Astrocyte (in vitro differentiated cells and primary cell): Measurements from ENCODE around the gene LRG1. TPM values are rescaled to one million over a fixed set of nuclear protein-coding genes. Genes with fewer than 3 reads are reported as not detected.

Experiments
- DNase-seq: peaks from one replicate; pipeline ENCODE4 v3.0.0-alpha.2; 2010; ENCODE audit warnings: low read depth
- FAIRE-seq: peaks from 2 replicates; lab custom pipeline; 2011; peaks lifted over from hg19 to GRCh38; lab: Jason Lieb, UNC
- H2AFZ ChIP-seq: 2 replicates; pipeline ENCODE4 v1.6.0; 2012; ENCODE audit warnings: low read depth, low read length, inconsistent platforms
- H3K27ac ChIP-seq: 2 replicates; pipeline ENCODE4 v1.5.1; 2011; ENCODE audit warnings: low read depth, low read length, inconsistent platforms
- H3K27me3 ChIP-seq: 2 replicates; pipeline ENCODE4 v1.6.0; 2011; ENCODE audit warnings: low read length, inconsistent platforms; ENCODE audit not compliant: insufficient read depth
- H3K36me3 ChIP-seq: 2 replicates; pipeline ENCODE4 v1.5.1; 2011; ENCODE audit warnings: low read length, inconsistent platforms; ENCODE audit not compliant: insufficient read depth
- H3K4me1 ChIP-seq: 2 replicates; pipeline ENCODE4 v1.5.1; 2011; ENCODE audit warnings: low read length, inconsistent platforms; ENCODE audit not compliant: insufficient read depth
- H3K4me2 ChIP-seq: 2 replicates; pipeline ENCODE4 v1.6.0; 2012; ENCODE audit warnings: low read length, inconsistent platforms
- H3K4me3 ChIP-seq: 2 replicates; pipeline ENCODE4 v1.5.1; 2011; ENCODE audit warnings: low read depth, mild to moderate bottlenecking, low read length, inconsistent platforms; ENCODE audit not compliant: insufficient read depth
- H3K79me2 ChIP-seq: 2 replicates; pipeline ENCODE4 v1.6.0; 2012; ENCODE audit warnings: mild to moderate bottlenecking, low read length, inconsistent platforms; ENCODE audit not compliant: insufficient read depth
- H3K9ac ChIP-seq: 2 replicates; pipeline ENCODE4 v1.6.0; 2012; ENCODE audit warnings: mild to moderate bottlenecking, low read length, inconsistent platforms
- H3K9me3 ChIP-seq: 2 replicates; pipeline ENCODE4 v1.5.1; 2012; ENCODE audit warnings: low read depth, mild to moderate bottlenecking, low read length, inconsistent platforms; ENCODE audit not compliant: insufficient read depth
- H4K20me1 ChIP-seq: 2 replicates; pipeline ENCODE4 v1.6.0; 2012; ENCODE audit warnings: low read length, inconsistent platforms; ENCODE audit not compliant: insufficient read depth
- H3K27ac Mint-ChIP-seq: one replicate; pipeline ENCODE4 v1.8.0; 2021; ENCODE audit warnings: mild to moderate bottlenecking, mixed read lengths; ENCODE audit not compliant: unreplicated experiment
- H3K27me3 Mint-ChIP-seq: one replicate; pipeline ENCODE4 v1.8.0; 2021; ENCODE audit warnings: low read depth, mixed read lengths; ENCODE audit not compliant: unreplicated experiment
- H3K36me3 Mint-ChIP-seq: one replicate; pipeline ENCODE4 v1.8.0; 2021; ENCODE audit warnings: low read depth, mixed read lengths; ENCODE audit not compliant: unreplicated experiment
- H3K4me1 Mint-ChIP-seq: one replicate; pipeline ENCODE4 v1.8.0; 2021; ENCODE audit warnings: low read depth, mixed read lengths; ENCODE audit not compliant: unreplicated experiment
- H3K4me3 Mint-ChIP-seq: one replicate; pipeline ENCODE4 v1.8.0; 2021; ENCODE audit warnings: mild to moderate bottlenecking, moderate library complexity, mixed read lengths; ENCODE audit not compliant: unreplicated experiment
- H3K9me3 Mint-ChIP-seq: one replicate; pipeline ENCODE4 v1.8.0; 2021; ENCODE audit warnings: mild to moderate bottlenecking, mixed read lengths; ENCODE audit not compliant: unreplicated experiment
- CTCF ChIP-seq: IDR thresholded peaks from 2 replicates; pipeline ENCODE4 v1.5.1; 2011; ENCODE audit warnings: low read depth, mild to moderate bottlenecking, inconsistent platforms, low read length, moderate library complexity; ENCODE audit not compliant: insufficient read depth
- EZH2 ChIP-seq: IDR thresholded peaks from 2 replicates; pipeline ENCODE4 v1.6.1; 2012; ENCODE audit warnings: mild to moderate bottlenecking, low read length, inconsistent platforms; ENCODE audit not compliant: insufficient read depth
- total RNA-seq: library from RNA; stranded (reverse); gene quantifications from 2 replicates; pipeline ENCODE4 v1.2.1, GENCODE V29; 2021

LRG1 gene
- total RNA-seq, 1 donor from 2014 or later = 0.14 TPM

GRCh38 chr19:4559569-4559968, 19.7 kb upstream of the LRG1 start, which contains the start of gene SEMA6B:
Gene SEMA6B, minus strand, starts transcription at chr19:4559684. Its CDS starts 1,227 bp downstream, at chr19:4558457.
- Histone ChIP-seq H4K20me1 (no peaks in the 10 kb centered on the region), H3K27ac (no peak within 1 kb of the TSS), H3K9me3 (no peaks in the 10 kb centered on the region), H3K36me3 (no peaks in the 10 kb centered on the region), H3K9ac (no peak within 1 kb of the TSS), H3K79me2 (no peaks in the 10 kb centered on the region), H3K4me1 (peaks cover 2% of the 10 kb centered on the region), H2AFZ (peak within 1 kb of the TSS; percentile 47), H3K4me3 (no peak within 1 kb of the TSS), H3K4me2 (peak within 1 kb of the TSS; percentile 7), H3K27me3 (no peaks in the 10 kb centered on the region)
- H3K27ac Mint-ChIP-seq = no peak within 1 kb of the TSS
- DNase-seq = no peak
- H3K4me1 Mint-ChIP-seq = no peaks in the 10 kb centered on the region
- no peaks in the 10 kb centered on the region for H3K9me3 Mint-ChIP-seq
- no peaks in the 10 kb centered on the region for H3K27me3 Mint-ChIP-seq
- peaks cover 6% of the 10 kb centered on the region for H3K36me3 Mint-ChIP-seq
- H3K4me3 Mint-ChIP-seq = no peak within 1 kb of the TSS
- TF ChIP-seq EZH2 (no peak), CTCF (no peak)
- no peak for FAIRE-seq

GRCh38 chr19:4557971-4558941, 18.4 kb upstream of the LRG1 start:
- Mint-ChIP-seq H3K36me3 (peaks cover 9% of the 10 kb centered on the region), H3K27ac (no peak overlapping the region), H3K9me3 (no peaks in the 10 kb centered on the region), H3K27me3 (no peaks in the 10 kb centered on the region), H3K4me1 (no peaks in the 10 kb centered on the region), H3K4me3 (no peak overlapping the region)
- no peak for FAIRE-seq
- Histone ChIP-seq H3K4me1 (peaks cover 2% of the 10 kb centered on the region), H3K27ac (no peak overlapping the region), H3K79me2 (no peaks in the 10 kb centered on the region), H3K4me3 (no peak overlapping the region), H2AFZ (no peak overlapping the region), H3K36me3 (no peaks in the 10 kb centered on the region), H4K20me1 (no peaks in the 10 kb centered on the region), H3K4me2 (no peak overlapping the region), H3K27me3 (no peaks in the 10 kb centered on the region), H3K9ac (no peak overlapping the region), H3K9me3 (no peaks in the 10 kb centered on the region)
- no peak for DNase-seq
- peak; percentile 75 for TF ChIP-seq CTCF
- no peak for TF ChIP-seq EZH2
